Neural cell (in vitro differentiated cells): ENCODE data around the gene C5.

Experiments
- EZH2 ChIP-seq: fragments of 200-600, 300-800 bp; shearing (Covaris generic), sonication (generic); IDR thresholded peaks from 2 replicates; pipeline ENCODE4 v1.6.1; 2014; ENCODE audit warnings: antibody characterized with exemption, low read length, borderline replicate concordance, mild to moderate bottlenecking; ENCODE audit not compliant: insufficient read depth, poor library complexity, severe bottlenecking
- MXI1 ChIP-seq: fragments of 450-650 bp; conservative IDR thresholded peaks from 2 replicates; pipeline ENCODE4 v1.6.1; 2014; ENCODE audit warnings: antibody characterized with exemption, mild to moderate bottlenecking; ENCODE audit not compliant: poor library complexity, severe bottlenecking
- SMC3 ChIP-seq: fragments of 450-650 bp; conservative IDR thresholded peaks from 2 replicates; pipeline ENCODE4 v1.6.1; 2014; ENCODE audit warnings: antibody characterized with exemption, mild to moderate bottlenecking, moderate library complexity; ENCODE audit not compliant: poor library complexity
- TF ChIP-seq, protein P1 (sequence below): fragments of 450-650 bp; IDR thresholded peaks from 2 replicates; pipeline ENCODE4 v1.5.1; 2014; ENCODE audit warnings: antibody characterized with exemption, mild to moderate bottlenecking, moderate library complexity; ENCODE audit not compliant: poor library complexity, severe bottlenecking

DNA sequence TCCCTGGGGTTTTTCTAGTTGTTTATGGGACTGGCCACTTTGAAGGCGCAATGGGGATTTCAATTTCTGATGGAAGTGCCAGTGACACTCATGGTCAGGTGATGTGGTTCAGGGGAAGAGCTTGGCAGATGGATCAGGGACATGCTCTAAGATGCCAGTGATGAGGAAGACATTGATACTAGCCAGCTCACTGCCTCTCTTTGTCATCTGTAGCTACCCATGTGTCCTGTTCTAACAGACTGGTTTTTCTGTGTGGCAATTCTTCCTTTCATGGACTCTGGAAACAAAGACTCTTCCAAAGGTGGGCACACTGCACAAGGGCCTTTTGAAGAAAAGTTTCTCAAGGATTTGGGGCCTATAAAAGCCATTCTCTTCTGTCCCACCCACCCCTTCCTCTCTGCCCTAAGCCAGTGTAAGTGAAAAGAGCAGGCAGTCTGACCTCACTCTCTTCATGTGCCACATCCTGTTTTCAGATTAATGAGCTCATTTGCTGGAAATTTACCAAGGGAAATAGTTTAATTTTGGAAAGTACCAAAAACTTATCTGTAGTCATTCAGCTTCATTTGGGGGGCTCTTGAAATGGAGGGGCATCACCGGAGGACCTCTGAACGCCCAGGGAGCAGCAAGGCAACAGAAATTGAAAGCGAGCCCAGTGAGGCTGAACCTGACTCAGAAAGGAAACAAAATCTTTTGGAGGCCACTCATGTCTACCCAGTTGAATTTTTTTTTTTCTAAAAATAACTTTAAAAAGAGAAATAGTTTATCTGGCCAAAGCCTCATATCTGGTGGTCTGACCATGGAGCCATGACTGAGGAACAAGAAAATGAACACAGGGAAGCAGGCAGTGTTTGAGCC is 118.6 kb downstream of the C5 start:
- TF ChIP-seq, protein P1, sequence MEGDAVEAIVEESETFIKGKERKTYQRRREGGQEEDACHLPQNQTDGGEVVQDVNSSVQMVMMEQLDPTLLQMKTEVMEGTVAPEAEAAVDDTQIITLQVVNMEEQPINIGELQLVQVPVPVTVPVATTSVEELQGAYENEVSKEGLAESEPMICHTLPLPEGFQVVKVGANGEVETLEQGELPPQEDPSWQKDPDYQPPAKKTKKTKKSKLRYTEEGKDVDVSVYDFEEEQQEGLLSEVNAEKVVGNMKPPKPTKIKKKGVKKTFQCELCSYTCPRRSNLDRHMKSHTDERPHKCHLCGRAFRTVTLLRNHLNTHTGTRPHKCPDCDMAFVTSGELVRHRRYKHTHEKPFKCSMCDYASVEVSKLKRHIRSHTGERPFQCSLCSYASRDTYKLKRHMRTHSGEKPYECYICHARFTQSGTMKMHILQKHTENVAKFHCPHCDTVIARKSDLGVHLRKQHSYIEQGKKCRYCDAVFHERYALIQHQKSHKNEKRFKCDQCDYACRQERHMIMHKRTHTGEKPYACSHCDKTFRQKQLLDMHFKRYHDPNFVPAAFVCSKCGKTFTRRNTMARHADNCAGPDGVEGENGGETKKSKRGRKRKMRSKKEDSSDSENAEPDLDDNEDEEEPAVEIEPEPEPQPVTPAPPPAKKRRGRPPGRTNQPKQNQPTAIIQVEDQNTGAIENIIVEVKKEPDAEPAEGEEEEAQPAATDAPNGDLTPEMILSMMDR: no peak
- TF ChIP-seq EZH2 (no peak), SMC3 (no peak), MXI1 (no peak)
